HG03442 (cell line): ENCODE measurements around the gene TMEM52.
"Not testable (repeated sequence)": the region's sequence is repeated elsewhere in the genome, so short reads cannot be mapped to it uniquely, and the experiment has no call there.

Source experiments
- ATAC-seq: cut with Tn5 transposase; IDR thresholded peaks from one replicate; pipeline ENCODE4 v1.9.1; 2021; ENCODE audit warnings: mild to moderate bottlenecking, moderate library complexity; ENCODE audit not compliant: unreplicated experiment

TMEM52 gene

DNA sequence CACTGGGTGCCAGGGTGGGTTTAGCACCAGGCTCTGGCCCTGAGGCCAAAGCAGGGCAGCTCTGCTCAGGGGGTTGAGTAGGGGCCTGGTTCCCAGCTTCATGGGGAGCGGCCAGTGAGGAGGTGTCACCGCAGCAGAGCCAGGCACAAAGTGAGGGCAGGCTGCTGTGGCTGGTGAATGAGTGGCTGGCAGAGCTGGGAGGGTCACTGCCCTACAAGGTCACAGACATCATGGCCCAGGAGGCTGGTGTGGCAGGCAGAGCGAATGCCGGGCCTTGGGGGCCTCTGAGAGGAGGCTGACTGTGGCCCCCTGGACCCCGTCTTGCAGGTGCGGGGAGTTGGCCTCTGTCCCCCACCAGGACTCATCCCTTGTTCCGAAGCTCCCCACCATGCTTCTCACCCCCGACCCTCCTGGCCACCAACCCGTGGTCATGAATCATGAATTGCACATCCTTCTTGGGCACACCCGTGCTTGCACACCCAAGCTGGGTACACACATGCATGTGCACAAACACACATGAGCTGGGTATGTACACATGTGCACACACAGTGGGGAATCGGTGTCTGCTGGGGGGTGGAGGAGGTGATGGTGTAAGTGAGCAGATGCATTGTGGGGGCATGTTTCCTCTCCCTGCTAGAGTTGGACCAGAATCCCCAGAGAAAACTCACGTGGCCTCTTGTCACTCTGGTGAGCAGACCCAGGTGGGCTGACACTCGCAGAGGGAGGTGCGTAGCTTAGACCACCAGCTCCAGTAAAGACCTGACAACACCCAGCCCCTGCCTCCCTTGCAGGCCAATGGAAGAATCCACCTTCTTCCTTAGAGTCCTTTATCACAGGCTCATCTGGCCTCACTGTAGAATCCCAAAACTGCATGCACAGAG is 23.4 kb downstream of the TMEM52 start:
- no peak for ATAC-seq

DNA sequence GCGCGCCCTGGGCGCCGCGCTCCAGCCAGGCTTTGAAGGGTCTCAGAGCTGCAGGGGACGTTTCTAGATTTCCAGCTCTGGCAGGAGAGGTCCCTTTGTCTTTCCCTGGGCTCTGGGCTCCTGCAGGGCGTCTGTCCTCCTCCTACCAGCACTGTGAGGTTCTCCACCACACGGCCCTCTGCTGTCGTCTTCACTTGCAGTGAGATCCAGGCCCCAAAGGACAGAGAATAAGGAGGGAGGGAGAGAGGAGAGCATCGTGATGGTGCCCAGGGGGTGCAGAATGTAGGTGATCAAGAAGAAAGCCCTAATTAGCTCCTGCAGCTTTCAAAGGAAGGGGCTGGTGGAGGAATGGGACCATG is 24.0 kb downstream of the TMEM52 start:
- ATAC-seq = no peak

DNA sequence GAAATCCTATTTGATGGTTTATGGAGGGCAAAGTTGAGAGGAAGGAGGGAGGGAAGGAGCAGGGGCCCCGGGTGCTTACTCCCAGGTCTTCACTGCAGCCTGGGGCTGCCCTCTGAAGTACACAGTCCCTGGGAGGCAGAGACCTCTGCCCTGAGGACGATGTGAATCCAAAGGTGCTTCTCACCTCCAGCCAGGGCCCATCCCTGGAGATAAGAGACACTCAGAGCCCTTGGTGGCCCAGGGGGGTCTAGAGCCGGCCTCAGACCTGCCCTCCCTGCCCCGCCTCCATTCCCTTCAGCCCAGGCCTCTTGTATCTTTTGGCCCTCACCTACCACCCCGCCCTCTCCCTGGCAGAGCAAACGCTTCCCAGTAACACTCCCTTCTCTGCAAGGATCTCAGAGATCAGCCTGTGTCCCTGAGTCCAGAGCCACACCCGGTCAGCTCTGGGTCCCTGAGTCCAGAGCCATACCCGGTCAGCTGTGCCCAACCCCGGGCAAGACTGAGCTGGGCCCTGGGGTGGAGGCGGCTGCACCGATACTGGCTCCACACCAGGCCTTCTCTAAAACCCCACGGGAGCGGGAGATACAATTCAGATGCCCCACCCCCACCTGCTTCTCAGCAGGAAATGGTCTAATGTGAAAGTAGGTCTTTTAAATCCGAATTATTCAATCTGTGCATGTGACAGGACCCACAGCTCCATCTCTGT is 24.6 kb downstream of the TMEM52 start:
- ATAC-seq = no peak

DNA sequence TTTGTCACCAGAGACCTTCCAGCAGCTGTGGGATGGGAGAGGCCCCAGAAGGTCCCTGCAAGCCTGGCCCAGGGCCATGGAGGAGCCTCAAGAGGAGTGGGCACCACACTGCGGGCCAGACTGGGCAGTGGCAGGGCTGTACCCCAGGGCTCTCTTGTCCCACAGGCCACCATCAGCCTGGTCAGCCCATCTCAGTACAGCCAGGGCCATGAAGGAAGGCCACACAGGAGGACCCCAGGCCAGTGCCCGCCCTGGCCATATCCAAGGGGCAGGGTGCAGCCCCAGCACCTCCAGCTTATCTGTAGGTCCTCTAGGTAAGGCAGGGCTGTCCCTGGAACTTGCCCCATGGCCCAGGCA is 25.1 kb downstream of the TMEM52 start:
- ATAC-seq = no peak

DNA sequence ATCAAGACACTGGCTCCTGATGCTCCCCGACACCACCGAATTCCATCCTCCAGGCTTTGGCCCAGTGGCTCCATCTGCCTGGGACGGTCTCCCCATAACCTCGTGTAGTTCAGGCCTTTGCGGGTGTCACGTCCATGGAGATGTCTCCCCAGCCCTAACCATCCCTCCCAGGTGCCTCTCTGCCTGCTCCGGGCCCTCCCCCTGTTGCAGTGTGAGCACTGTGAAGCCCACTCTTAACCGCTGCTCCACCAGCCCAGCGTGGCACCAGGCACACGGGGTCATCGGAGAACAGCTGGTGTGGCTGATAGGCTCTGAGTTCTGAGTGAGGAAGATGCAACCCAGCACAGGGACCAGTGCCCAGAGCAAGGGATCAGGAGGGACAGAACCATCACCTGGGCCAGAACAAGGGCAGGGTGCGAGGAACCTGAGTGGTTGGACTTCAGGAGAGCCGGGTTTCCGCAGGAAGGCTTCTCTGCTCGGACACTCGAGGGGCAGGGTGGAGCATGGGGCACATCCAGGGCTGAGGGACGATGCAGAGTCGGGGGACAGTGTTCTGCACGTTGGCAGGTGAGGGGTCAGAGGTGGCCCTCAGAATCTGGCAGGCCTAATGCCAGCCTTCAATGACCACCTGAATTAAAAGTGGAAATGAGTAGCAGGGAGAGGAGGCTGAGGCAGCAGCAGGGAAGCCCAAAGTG is 25.6 kb downstream of the TMEM52 start:
- no peak for ATAC-seq

DNA sequence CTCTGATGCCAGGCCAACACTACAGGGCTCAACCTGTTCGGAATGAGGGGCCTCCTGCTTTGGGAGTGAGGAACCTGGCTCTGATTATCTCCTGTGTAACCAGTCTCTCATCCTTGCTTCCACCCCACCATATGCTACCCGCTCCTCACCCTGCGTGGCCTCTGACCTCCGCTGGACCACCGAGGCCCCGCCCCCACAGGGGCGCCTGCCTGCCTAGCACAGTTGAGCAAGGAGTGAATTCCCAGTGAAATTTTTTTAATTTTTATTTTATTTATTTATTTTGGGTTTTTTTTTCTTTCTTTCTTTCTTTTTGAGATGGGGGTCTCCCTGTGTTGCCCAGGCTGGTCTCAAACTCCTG is 26.3 kb downstream of the TMEM52 start:
- ATAC-seq = no peak

DNA sequence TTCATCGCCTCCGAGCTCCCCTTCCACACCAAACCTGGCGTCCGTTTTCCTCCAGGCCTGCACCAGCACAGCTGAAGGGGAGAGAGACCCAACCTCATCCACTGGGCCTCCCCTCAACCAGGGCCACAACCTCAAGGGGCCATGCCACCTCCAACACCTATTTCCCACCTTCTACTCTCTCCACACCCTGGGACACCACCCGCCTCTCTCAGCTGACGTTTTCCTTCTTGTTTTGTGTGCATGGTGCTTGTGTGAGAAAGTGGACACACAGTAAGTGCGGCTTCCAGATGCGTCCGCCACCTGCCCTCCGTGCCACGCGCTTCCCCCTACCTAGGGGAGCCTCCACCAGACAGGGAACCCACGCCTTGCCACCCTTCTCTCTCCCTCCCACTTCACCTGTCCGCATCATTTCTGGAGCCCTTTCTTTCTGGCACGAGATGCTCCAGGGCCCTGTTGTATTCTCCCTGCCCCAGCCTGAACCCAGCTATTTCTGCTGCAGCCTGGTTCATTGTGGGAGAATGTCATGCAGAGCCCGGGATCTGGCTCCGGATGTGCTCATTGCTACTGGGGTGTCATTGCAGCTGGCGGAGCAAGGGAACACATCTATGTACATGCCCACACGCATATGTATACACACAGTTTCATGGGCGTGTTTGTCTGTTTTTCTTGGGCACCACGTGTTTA is 26.9 kb downstream of the TMEM52 start:
- no peak for ATAC-seq

DNA sequence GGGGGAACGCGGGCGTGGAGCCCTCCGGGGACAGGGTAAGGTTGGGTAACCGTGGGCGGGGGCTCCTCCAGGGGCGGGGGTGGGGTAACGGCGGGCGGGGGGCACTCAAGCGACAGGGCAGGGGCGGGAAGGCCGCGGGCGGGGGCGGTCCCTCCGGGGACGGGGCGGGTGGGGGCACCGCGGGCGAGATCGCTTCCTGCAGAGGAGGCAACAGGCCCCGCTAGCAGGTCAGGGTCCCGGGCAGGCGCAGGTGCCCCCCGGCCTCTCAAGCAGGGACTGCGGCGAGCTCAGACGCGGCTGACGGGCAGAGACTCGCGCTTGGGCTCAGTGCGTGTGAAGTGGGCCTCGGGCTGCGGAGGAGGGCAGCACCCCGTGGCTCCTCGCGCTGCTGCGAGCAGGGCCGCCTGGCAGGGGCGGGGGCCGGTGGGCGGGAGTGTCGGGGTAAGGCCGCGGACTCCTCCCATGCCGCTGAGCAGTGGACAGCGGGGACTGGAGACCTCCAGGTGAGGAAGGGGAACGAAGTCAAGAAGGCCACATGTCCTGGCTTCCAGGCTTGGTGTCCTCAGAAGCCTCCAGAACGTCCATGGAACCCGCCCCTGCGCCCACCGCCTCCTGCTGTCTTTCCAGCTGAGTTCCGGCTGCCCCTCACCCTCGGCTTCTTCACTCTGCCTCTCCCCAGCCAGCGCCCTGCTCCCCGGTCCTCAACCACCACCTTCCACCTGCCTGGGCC is 27.6 kb downstream of the TMEM52 start:
- peak; percentile 2 for ATAC-seq

DNA sequence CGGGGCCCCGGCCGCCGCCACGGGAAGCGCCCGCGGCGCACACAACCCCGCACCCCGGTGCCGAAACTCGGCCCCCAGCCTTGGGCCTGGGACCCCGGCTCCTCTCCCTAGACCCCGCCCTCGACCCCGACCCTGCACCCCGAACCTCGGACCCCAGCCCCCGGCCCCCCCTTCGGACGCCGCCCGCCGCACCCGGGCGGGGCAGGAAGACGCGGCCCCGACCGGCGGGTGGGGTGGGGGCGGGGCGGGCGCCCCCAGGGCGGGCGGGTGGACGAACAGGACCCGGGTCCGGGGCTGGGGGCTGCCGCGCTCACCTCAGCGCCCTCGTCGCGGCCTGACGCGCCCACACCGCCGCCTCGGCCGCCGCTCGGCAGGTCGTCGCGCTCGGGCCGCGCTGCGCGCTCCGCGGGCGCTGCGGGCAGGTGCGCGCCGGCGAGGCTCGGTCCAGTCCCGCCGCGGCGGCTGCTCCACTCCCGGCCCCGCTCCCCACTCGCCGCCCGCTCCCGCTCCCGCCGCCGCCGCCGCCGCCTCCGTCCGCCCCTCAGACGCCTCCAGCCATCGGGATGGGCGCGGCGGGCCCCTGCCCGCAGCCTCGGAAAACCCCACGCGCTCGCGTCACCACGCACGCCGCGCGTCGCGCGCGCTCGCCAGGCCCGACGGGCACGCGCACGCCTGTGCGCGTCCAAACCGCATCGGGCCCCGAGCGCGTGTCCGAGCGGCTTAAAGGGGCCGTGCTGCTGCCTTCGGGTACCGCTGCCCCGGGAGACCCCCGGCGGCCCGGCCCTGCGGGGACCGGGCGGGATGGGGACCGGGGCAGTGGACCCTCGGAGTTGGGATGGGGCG is 28.4 kb downstream of the TMEM52 start, which contains the start of gene GNB1:
GNB1 (minus strand) TSS at position 582 of the 843 bp plus-strand sequence. CDS start 65,634 bp downstream, outside the sequence.
- peak; percentile 71 for ATAC-seq

DNA sequence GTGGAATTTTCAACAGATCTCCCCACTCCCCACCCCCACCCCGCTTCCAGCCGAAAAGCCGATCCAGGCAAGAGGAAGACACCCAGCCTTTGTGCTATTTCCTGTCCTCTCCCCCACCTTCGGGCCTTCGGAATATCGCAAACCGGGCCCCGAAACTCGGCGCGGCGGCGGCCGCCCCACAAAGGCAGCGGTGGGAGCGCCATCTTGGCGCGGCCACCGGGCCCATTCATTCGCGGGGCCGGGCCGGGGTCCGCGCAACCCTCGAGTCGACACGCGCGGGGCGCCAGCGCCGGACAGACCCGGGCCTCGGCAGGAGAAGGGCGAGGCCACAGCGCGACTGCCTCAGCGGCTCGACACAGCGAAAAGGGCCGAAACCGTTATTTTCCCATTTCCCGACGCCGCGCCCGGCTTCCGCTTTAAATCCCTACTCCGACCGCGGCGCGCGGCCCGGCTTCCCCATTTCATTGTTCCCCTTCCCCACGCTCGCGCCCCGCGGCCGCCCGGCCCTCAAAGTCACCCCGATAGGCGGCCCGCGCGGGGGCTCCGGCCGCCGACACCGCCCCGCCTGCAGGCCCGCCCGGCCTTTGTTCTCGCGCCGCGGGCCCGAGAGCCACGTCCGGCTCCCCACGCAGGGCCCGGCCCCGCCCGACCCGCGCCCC is 29.1 kb downstream of the TMEM52 start:
- peak; percentile 27 for ATAC-seq

DNA sequence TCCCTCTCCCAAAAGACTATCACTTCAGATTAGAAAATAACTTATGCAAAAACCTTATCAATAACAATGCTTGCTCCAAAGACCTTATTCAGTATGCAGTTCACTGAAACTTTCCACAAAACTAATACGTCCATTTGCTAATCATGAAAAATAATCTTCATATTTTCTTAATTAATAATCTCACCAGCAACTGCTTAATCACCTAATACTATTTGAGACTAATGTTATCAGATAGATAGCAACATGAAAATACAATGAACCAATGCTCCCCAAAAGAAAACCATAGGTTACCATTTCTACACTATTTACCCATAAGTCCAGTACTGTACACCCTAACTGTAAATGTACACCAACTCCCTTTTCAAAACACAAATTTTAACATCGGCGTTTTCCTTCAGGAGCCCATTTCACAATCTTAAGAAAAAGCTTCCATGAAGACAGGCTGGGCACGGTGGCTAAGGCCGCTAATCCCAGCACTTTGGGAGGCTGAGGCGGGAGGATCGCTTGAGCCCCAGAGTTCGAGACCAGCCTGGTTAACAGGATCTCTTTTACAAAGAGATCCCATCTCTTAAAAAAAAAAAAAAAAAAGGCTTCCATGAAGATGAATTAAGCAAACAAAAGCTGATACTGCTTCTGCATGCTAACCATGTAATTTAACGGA is 29.9 kb downstream of the TMEM52 start:
- ATAC-seq = no peak

DNA sequence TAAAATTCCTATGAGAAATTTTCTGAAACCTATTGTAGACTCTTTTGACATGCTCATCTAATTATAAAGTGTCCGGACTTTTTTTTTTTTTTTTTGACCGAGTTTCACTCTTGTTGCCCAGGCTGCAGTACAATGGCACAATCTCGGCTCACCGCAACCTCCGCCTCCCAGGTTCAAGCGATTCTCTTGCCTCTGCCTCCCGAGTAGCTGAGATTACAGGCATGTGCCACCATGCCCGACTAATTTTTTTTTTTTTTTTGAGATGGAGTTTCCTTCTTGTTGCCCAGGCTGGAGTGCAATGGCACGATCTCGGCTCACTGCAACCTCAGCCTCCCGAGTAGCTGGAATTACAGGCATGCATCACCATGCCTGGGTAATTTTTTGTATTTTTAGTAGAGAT is 35.2 kb downstream of the TMEM52 start:
- ATAC-seq = not testable (repeated sequence)

DNA sequence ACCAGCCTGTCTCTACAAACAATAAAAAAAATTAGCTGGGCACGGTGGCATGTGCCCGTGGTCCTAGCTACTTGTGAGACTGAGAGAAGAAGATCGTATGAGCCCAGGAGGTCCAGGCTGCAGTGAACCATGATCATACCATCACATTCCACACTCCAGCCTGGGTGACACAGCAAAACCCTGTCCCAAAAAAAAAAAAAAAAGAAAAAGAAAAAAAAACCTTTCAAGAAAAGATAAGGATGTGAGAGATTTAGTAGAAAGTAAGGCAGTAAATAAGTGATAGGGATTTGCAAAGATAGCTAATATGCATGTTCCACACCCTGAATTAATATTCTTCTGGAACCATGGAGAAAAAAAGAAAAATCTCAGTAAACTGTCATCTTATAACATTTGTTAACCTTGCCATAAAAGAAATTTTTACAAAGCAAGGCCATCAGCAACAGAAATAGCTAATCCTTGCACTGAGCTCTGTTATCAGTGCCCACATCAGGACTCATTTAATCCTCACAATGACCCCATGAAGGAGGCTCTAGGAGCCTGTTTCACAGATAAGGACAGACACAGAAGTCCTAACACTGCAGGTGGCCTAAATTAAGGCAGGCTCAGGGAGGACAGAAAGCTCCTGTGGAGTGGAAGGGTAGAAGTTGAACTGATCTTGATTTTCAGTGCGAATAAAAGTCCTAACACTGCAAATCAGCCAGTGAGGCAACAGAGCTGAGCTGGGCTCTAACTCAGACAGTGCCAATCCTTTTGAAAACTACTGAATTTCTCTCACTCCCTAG is 35.8 kb downstream of the TMEM52 start:
- no peak for ATAC-seq

DNA sequence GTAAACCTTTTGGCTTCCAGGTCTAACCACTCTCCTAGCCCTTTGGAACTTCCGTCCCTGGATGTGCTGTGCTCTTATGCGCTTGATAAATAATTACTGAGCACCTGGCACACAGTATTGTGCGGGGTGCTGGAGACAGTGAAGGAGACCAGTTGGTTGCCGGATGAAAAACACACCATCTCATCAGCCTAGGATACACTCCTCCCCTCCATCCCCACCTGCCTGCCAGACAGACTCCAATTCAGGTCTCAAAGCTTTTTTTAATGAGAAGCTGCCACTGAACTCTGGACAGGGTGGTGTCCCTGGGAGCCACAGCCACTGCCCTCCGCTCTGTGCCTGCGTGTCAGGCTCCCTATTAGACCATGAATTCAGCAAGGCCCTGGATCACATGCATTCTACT is 37.4 kb downstream of the TMEM52 start:
- ATAC-seq = no peak

DNA sequence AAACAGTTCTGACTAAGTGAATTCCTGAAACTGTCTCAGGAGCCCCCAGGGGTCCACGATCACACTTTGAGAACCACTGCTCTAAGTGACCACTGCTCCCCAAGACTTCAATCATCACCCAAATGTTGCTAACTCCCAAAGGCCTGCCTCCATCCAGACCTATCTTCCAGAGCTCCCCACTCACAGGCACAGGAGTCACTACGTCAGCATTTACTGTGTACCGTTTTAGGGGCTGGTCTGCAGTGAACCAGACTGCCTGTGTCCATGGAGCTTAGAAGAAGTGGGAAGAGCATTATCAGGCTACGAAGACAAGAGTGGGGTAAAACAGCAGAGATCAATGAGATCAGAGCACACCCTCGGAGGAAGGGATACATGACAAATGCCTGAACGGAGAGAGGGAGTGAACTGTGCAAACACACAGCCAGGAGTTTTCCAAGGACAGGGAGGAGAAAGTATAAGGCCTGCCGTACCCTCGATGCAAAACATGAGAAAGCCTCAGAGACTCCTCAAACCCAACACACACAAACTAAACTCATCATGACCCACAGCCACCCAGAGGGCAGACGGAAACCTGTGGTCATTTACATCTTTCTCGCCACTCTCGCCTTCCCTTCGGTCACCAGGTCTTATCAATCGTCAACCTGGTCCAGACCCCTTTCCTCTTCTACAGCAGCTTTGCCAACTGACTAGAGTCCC is 38.3 kb downstream of the TMEM52 start:
- no peak for ATAC-seq

DNA sequence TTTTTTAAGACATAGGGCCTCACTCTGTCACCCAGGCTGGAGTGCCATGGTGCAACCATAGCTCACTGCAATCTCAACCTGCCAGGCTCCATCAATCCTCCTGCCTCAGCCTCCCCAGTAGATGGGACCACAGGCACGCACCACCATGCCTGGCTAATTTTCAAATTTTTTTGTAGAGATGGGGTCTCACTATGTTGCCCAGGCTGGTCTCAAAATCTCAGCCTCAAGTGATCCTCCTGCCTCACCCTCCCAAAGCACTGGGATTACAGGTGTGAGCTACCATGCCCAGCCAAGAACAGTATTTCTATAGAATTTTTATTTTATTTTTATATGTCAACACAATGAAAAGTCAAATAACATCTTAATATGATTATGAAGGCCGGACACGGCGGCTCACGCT is 39.1 kb downstream of the TMEM52 start:
- ATAC-seq = no peak

DNA sequence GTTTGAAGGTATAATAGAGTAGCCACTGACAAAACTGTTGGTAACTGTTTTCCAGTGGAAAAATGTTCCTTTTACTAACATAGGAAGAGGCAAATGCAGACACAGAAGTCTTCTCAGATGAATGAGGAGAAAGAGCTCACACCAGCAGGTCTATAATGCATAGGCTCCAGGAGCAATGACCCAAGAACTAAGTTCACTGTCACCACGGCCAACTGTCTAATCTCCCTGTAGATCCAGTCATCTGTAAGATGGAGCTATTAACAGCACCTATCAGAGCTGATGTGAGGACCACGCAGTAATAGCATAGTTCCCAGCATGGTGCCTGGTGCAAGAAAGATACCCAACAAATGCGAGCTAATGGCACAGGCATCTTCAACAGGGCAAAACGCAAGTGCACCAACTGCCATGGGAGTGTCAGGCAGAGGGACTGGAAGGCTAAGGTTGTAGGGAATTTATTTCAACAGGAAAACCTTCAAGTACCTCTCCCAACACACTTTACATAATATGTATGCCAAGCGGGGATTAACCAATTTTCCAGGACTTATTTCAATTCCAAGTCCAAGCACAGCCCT is 41.1 kb downstream of the TMEM52 start:
- no peak for ATAC-seq
